GM12891 (cell line): ENCODE data around the gene MTG1.
"Not testable (repeated sequence)": the region's sequence is repeated elsewhere in the genome, so short reads cannot be mapped to it uniquely, and the experiment has no call there.

Experiments used
- DNase-seq: peaks from one replicate; pipeline ENCODE4 v3.0.0; 2011; ENCODE audit warnings: low spot score; ENCODE audit not compliant: insufficient read length
- FAIRE-seq: peaks from 2 replicates; lab custom pipeline; 2011; peaks lifted over from hg19 to GRCh38; lab: Jason Lieb, UNC
- PAX5 ChIP-seq: IDR thresholded peaks from 2 replicates; pipeline ENCODE4 v1.6.1; 2011; ENCODE audit warnings: low read length, moderate library complexity, mild to moderate bottlenecking; ENCODE audit not compliant: insufficient read depth, severe bottlenecking
- POLR2A ChIP-seq: IDR thresholded peaks from 2 replicates; pipeline ENCODE4 v1.6.1; 2011; ENCODE audit warnings: low read depth, low read length, control low read depth
- POLR2AphosphoS5 ChIP-seq: IDR thresholded peaks from 2 replicates; pipeline ENCODE4 v1.6.1; 2011; ENCODE audit warnings: low read depth, low read length, control low read depth
- POU2F2 ChIP-seq: IDR thresholded peaks from 2 replicates; pipeline ENCODE4 v1.6.1; 2011; ENCODE audit warnings: low read depth, mild to moderate bottlenecking, control low read depth, low read length, moderate library complexity
- SPI1 ChIP-seq: IDR thresholded peaks from 2 replicates; pipeline ENCODE4 v1.6.1; 2011; ENCODE audit warnings: low read depth, low read length, control low read depth
- TAF1 ChIP-seq: IDR thresholded peaks from 2 replicates; pipeline ENCODE4 v1.6.1; 2011; ENCODE audit warnings: low read depth, low read length, control low read depth

Gene MTG1

DNA sequence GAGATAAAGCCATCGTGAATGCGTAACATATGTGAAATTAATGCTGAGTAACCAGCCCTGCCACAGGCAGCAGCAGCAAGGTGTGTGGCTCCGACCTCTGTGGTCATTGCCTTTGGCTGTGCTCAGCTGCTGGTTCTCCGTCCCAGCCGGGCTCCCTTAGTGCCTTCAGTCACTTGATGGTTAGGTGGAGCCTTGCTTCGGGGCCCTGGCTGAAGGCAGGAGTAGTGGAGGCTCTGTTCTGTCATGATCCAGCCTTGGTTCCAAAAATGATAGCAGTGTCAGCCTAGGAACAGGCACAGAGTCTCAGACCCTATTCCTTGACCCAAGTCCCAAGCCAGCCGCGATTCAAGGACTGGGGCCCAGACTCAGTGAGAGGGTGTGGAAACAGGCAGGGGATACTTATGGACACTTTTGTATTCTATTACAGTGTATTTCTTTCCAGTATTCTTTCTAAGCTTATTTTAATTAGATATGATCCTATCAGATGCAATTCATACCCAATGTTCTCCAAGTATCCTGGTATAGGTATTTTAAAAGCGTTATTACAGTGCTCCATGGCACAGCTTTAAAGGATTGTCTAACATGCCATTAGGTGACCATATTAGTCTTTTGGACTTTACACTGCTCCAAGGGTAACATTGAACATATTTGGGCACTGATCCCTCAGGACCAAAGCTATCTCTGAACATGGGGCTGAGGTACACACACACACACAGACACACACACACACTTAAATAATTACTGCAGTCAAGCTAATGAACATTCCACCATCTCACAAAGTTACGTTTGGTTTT lies 68.8 kb downstream of the MTG1 start:
- DNase-seq (no peak), FAIRE-seq (no peak)
- no peak for TF ChIP-seq SPI1
- no peak for TF ChIP-seq TAF1
- TF ChIP-seq PAX5 = no peak
- no peak for TF ChIP-seq POLR2AphosphoS5
- TF ChIP-seq POU2F2 = no peak
- no peak for TF ChIP-seq POLR2A

DNA sequence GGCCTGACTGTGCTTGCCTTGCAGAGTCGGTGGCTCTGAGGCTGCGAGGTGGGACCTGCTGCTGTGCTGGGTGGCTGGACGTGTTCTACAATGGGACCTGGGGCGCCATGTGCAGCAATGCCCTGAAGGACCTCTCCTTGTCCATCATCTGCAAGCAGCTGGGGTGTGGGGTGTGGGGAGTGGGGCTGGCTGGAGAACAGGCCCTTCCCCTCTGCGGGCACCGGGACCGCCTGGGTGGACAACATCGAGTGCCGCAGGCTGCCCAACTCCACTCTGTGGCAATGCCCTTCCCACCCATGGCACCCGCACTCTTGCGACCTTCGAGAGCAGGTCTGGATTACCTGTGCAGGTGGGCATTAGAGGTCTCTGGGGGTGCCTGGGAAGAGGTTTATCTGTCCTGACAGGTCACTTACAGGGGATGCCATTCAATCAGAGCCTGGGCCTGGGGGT lies 70.7 kb downstream of the MTG1 start:
- FAIRE-seq (no peak), DNase-seq (no peak)

DNA sequence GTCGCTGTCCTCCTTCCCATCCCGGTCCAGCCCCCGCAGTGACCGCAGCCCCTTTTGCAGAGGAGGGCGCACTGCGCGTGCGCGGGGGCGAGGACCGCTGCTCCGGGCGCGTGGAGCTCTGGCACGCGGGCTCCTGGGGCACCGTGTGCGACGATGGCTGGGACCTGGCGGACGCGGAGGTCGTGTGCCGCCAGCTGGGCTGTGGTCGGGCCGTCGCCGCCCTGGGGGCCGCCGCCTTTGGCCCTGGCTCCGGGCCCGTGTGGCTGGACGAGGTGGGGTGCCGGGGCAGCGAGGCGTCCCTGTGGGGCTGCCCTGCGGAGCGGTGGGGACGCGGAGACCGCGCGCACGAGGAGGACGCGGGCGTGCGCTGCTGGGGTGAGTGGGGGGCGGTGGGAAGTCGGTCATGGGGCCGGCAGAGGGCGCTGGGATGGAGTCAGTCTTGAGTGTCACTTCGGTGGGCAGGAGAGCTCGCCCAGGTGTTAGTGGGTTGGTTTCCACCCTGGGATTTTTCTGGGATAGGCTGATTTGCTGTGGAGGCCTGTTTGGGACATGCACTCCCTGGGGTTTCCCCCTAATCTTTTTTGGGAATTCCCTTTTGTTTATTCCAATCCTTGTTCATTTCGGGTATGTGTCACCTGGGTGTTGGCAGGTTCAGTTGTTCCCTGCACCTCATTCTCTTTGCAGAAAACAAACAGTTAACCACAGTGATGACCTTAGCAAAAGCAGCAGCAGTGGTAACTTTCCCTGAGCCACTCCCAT lies 71.4 kb downstream of the MTG1 start:
- FAIRE-seq (no peak), DNase-seq (no peak)
- TF ChIP-seq POLR2AphosphoS5 (no peak), POLR2A (no peak), TAF1 (no peak), POU2F2 (no peak), SPI1 (no peak), PAX5 (no peak)

More for the DNA sequence above, 70.7 kb downstream of the MTG1 start:
- TF ChIP-seq TAF1 (no peak), PAX5 (no peak), POU2F2 (no peak), SPI1 (no peak), POLR2AphosphoS5 (no peak), POLR2A (no peak)

DNA sequence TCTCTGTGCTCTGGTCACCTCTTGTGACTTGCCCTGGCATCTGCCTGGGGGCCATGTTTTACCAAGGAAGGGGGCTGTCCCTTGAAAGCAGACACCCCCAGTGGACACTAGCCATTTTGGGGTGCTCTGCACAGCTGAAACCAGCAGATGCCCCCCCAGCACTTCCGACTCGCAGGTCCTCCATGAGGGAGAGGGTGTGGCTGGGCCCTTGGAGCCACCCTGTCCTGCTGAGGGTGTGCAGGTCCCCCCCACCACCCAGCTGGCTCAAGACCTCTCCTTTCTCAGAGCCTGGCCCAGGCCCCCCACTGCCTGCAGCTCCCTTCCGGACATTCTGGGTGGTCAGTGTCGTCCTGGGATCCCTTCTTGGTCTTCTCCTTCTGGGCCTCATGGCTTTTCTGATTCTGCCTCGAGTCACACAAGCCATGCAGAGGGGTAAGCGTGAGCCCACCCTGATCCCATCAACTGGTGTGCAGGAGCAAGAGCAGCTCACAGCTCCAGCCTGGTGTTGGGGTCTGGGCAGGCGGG lies 72.1 kb downstream of the MTG1 start:
- DNase-seq (no peak), FAIRE-seq (no peak)
- TF ChIP-seq PAX5 = no peak
- no peak for TF ChIP-seq POU2F2
- no peak for TF ChIP-seq TAF1
- no peak for TF ChIP-seq POLR2A
- no peak for TF ChIP-seq POLR2AphosphoS5

DNA sequence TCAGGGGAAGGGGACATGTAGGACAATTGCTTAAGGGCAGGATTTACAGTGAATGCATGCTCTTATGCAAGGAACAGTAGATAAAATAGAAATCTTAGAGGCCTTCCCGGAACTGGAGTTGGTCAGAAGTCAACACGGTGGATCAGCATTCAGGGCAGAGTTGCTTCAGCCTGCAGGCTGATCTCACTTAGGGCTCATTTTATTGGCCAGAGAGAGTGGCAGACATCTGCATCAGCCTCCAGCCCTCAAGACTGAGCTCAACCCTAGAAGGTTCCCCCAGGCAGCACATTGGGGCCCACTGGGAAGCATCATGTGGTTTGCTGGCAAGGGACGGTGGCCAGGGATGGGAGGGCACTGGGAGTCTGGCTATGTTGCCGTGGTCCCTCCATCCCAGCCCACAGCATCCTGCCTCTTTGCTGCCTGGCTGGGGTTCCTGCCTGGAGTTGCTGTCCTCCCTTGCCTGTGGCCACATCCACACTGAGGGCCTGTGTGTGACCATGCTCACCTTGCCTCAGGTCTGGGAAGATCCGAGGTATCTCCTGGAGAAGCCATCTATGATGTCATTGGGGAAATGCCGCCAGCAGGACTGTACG lies 72.8 kb downstream of the MTG1 start:
- FAIRE-seq (no peak), DNase-seq (no peak)
- TF ChIP-seq POLR2A (no peak), PAX5 (no peak), POU2F2 (no peak), SPI1 (no peak), POLR2AphosphoS5 (no peak), TAF1 (no peak)

DNA sequence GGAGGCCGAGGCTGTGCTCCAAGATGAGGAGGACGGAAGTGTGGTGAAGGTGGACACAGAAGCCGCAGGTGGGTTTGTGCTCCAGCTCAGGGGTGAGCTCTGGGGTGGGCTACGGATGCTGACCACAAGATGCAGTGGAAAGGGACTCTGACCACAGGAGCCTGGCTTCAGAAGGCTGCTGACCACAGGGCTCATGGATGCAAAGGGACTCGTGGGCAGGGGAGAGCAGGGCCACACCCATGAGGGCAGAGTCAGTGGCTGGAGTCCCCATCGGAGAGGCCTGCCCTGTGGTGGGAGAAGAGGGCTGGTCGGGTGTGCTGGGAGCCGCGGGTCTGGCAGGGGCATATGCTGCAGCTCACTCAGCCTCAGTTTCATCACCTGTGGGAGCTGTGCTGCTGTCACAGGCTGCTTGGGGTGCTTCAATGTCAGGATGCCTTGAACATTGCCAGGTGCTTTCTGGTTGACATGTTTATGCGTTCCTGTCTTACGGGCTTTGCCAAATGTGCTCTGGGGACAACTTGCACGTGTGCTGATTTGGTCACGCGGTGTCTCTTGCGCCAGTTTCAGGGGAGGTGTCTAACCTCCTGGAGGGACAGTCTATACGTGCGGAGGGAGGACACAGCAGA lies 73.4 kb downstream of the MTG1 start:
- DNase-seq (no peak), FAIRE-seq (no peak)
- no peak for TF ChIP-seq POU2F2
- no peak for TF ChIP-seq PAX5
- TF ChIP-seq TAF1 = no peak
- no peak for TF ChIP-seq POLR2AphosphoS5
- TF ChIP-seq SPI1 = no peak
- TF ChIP-seq POLR2A = no peak

DNA sequence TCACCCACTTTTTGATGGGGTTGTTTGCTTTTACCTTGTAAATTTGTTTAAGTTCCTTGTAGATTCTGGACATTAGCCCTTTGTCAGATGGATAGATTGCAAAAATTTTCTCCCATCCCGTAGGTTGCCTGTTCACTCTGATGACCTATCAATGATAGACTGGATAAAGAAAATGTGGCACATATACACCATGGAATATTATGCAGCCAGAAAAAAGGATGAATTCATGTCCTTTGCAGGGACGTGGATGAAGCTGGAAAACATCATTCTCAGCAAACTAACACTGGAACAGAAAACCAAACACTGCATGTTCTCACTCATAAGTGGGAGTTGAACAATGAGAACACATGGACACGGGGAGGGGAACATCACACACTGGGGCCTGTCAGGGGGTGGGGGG lies 75.2 kb downstream of the MTG1 start:
- not testable (repeated sequence) for DNase-seq, FAIRE-seq

DNA sequence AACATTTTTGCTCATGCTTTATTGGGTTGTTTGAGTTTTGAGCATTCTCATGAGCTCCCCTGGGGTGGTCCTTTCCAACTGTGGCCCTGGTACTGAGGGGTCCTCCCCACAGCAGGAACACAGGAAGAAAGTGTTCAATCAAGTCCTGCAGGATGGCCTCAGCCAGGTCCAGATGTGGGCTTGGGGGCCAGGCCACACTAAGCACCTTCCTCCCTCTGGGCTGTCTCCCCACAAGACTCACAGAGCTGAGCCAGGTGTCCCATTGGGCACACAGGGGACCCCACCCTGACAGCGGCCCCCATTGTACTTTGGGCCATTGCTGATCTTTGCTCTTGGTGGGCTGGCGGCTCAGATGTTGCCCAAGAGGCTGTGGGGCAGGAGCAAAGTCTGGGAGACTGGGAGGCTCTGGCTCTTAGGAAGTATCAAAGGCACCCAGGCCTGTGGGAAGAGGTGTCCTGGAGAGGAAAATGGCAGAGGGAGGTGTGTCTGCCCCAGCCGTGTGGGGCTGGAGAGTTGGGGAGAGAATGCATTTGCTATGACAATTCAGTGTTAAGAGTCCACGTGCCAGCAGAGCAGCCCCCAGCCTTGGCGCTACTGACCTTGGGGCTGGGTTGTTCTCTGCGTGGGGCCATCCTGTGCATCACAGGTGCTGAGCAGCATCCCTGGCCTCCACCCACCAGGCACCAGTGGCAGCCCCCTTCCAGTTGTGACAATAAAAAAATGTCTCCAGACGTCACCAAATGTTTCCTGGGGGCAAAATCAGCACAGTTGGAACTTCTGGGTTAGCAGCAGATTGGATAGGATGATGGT lies 77.5 kb downstream of the MTG1 start:
- no peak for DNase-seq
- FAIRE-seq = no peak
- no peak for TF ChIP-seq PAX5
- no peak for TF ChIP-seq POLR2AphosphoS5
- no peak for TF ChIP-seq POLR2A
- no peak for TF ChIP-seq POU2F2
- no peak for TF ChIP-seq TAF1
- TF ChIP-seq SPI1 = no peak
